ENCODE measurements around the gene NAGPA.

GRCh38 chr16:5028950-5029475, 4.7 kb downstream of the NAGPA start:
- TF ChIP-seq CTCF (IDR thresholded peaks at IDR 0.05) = no peak
- no peak for TF ChIP-seq POLR2A (IDR thresholded peaks at IDR 0.05)

Data from esophagus squamous epithelium (tissue), 4 donors.